GM12878 (cell line): ENCODE data around the gene MAGI2. TPM values are rescaled to one million over a fixed set of nuclear protein-coding genes. Genes with fewer than 3 reads are reported as not detected.

ENCODE experiments used
- ATAC-seq: fragments of 200-7000 bp; cut with Tn5 transposase; 3 replicates; pipeline ENCODE4 v1.9.1; 2020; ENCODE audit warnings: mild to moderate bottlenecking, moderate library complexity
- BruUV-seq: library from RNA; stranded (reverse); fragments of 400-500 nt; replicated peaks from 2 replicates; lab custom pipeline; 2021; lab: Mats Ljungman, UMichigan
- CTCF ChIA-PET: fragments of 300-600 bp; sonication (Branson Sonifier 250); formaldehyde crosslinking; extraction: SDS; loops from one replicate; lab custom pipeline; 2021; ENCODE audit warnings: inconsistent platforms; lab: Yijun Ruan, JAX
- POLR2A ChIA-PET: fragments of 350-600 bp; formaldehyde crosslinking; extraction: SDS; loops from one replicate; lab custom pipeline; 2021; ENCODE audit warnings: inconsistent platforms; lab: Charles Lee
- RAD21 ChIA-PET: fragments of 300-600 bp; sonication (Branson Sonifier 250); formaldehyde crosslinking; loops from one replicate; lab custom pipeline; 2023; ENCODE audit warnings: antibody characterized with exemption; ENCODE audit not compliant: unreplicated experiment; lab: Charles Lee
- SMC1A ChIA-PET: fragments of 300-600 bp; sonication (Branson Sonifier 250); formaldehyde crosslinking; loops from one replicate; lab custom pipeline; 2023; ENCODE audit not compliant: unreplicated experiment, uncharacterized antibody; lab: Charles Lee
- DNase-seq: peaks from one replicate; pipeline ENCODE4 v3.0.0-alpha.2; 2011; ENCODE audit warnings: low read depth, low spot score
- FAIRE-seq: peaks from 3 replicates; lab custom pipeline; 2011; peaks lifted over from hg19 to GRCh38; lab: Jason Lieb, UNC
- H2AFZ ChIP-seq: 2 replicates; pipeline ENCODE4 v1.6.0; 2011; ENCODE audit warnings: low read depth, low read length, control low read depth; ENCODE audit not compliant: control insufficient read depth
- H3K27ac ChIP-seq: 2 replicates; pipeline ENCODE4 v1.5.1; 2011; ENCODE audit warnings: control low read depth; ENCODE audit not compliant: control insufficient read depth, insufficient read depth
- H3K27me3 ChIP-seq, 2 experiments: replicated peaks in 1 of 2; 2 replicates each; pipeline versions ENCODE4 v1.6.0 to v1.6.1; 2011; ENCODE audit warnings: low read length in 1 of 2; ENCODE audit not compliant: control insufficient read depth in 2 of 2, insufficient read depth in 2 of 2
- H3K36me3 ChIP-seq, 2 experiments: 2 replicates each; pipeline ENCODE4 v1.5.1; 2011; ENCODE audit warnings: low read length in 1 of 2; ENCODE audit not compliant: control insufficient read depth in 2 of 2, insufficient read depth in 2 of 2
- H3K4me1 ChIP-seq: 2 replicates; pipeline ENCODE4 v1.6.1; 2011; ENCODE audit warnings: mild to moderate bottlenecking, low read length, moderate library complexity, mixed read lengths; ENCODE audit not compliant: control insufficient read depth, insufficient read depth
- H3K4me2 ChIP-seq: 2 replicates; pipeline ENCODE4 v1.6.0; 2011; ENCODE audit warnings: control low read depth; ENCODE audit not compliant: control insufficient read depth, insufficient read depth
- H3K4me3 ChIP-seq: fragments of 200-600 bp; sonication (generic); 2 replicates; pipeline ENCODE4 v1.5.1; 2016
- H3K79me2 ChIP-seq: 2 replicates; pipeline ENCODE4 v1.6.0; 2011; ENCODE audit warnings: low read length; ENCODE audit not compliant: control insufficient read depth, insufficient read depth
- H3K9ac ChIP-seq: 2 replicates; pipeline ENCODE4 v1.8.0; 2011; ENCODE audit warnings: low read length, control low read depth, mixed read lengths; ENCODE audit not compliant: control insufficient read depth, insufficient read depth
- H3K9me3 ChIP-seq: replicated peaks from 3 replicates; pipeline ENCODE4 v1.5.1; 2011; ENCODE audit warnings: mild to moderate bottlenecking, low read length; ENCODE audit not compliant: control insufficient read depth, insufficient read depth
- H4K20me1 ChIP-seq: 2 replicates; pipeline ENCODE4 v1.6.0; 2011; ENCODE audit not compliant: control insufficient read depth, insufficient read depth
- CBX5 ChIP-seq: sonication (generic); IDR thresholded peaks from 2 replicates; pipeline ENCODE4 v1.6.1; 2016; ENCODE audit warnings: low read depth, moderate library complexity, mild to moderate bottlenecking, inconsistent platforms
- CHD1 ChIP-seq: IDR thresholded peaks from 2 replicates; pipeline ENCODE4 v1.6.1; 2012; ENCODE audit warnings: low read depth, low read length, improper control_type of control experiment
- EED ChIP-seq: sonication (generic); IDR thresholded peaks from 2 replicates; pipeline ENCODE4 v1.6.1; 2016; ENCODE audit warnings: antibody characterized with exemption, low read depth
- FOXK2 ChIP-seq: fragments of 450-650 bp; IDR thresholded peaks from 2 replicates; pipeline ENCODE4 v1.6.1; 2017; ENCODE audit warnings: mild to moderate bottlenecking, moderate library complexity
- FOXM1 ChIP-seq: IDR thresholded peaks from 2 replicates; pipeline ENCODE4 v1.6.1; 2012; ENCODE audit warnings: low read depth, mild to moderate bottlenecking, inconsistent platforms, low read length, moderate library complexity
- HDAC2 ChIP-seq: fragments of 200-600 bp; sonication (generic); IDR thresholded peaks from 2 replicates; pipeline ENCODE4 v1.6.1; 2017
- JUNB ChIP-seq: IDR thresholded peaks from 2 replicates; pipeline ENCODE4 v1.6.1; 2016; ENCODE audit warnings: antibody characterized with exemption, mild to moderate bottlenecking
- KAT2A ChIP-seq: conservative IDR thresholded peaks from 2 replicates; pipeline ENCODE4 v1.6.1; 2011; ENCODE audit warnings: low read depth, low read length; ENCODE audit not compliant: control insufficient read depth
- MAX ChIP-seq: IDR thresholded peaks from 2 replicates; pipeline ENCODE4 v1.6.1; 2012; ENCODE audit warnings: low read depth, low read length, improper control_type of control experiment
- NFYA ChIP-seq: IDR thresholded peaks from 2 replicates; pipeline ENCODE4 v1.6.1; 2011; ENCODE audit warnings: low read depth, mild to moderate bottlenecking, low read length, improper control_type of control experiment, borderline replicate concordance
- PRDM15 ChIP-seq: fragments of 450-650 bp; formaldehyde crosslinking; IDR thresholded peaks from 2 replicates; pipeline ENCODE4 v1.4.0; 2020; ENCODE audit warnings: mild to moderate bottlenecking, moderate library complexity
- RBBP5 ChIP-seq: fragments of 200-600 bp; sonication (generic); conservative IDR thresholded peaks from 2 replicates; pipeline ENCODE4 v1.6.1; 2016
- SIX5 ChIP-seq: IDR thresholded peaks from 2 replicates; pipeline ENCODE4 v1.6.1; 2011; ENCODE audit warnings: mild to moderate bottlenecking, low read depth, low read length, moderate library complexity; ENCODE audit not compliant: severe bottlenecking
- STAT1 ChIP-seq: fragments of 450-650 bp; conservative IDR thresholded peaks from 2 replicates; pipeline ENCODE4 v1.6.1; 2014; ENCODE audit warnings: antibody characterized with exemption, mild to moderate bottlenecking
- TBL1XR1 ChIP-seq: IDR thresholded peaks from 2 replicates; pipeline ENCODE4 v1.6.1; 2012; ENCODE audit warnings: low read depth, low read length, improper control_type of control experiment
- YBX1 ChIP-seq: fragments of 450-650 bp; IDR thresholded peaks from 2 replicates; pipeline ENCODE4 v1.6.1; 2016; ENCODE audit warnings: antibody characterized with exemption
- WGBS: methylation state at CpG from one replicate; pipeline ENCODE4 v1.1.6; 2016; ENCODE audit warnings: low lambda C conversion rate; ENCODE audit not compliant: insufficient replicate concordance, insufficient coverage; ENCODE audit errors: missing lambda C conversion rate; 5-methylcytosine and 5-hydroxymethylcytosine counted together
- in situ Hi-C: fragments of 300-500 bp; cut with MboI; formaldehyde crosslinking; loops from 9 replicates; pipeline ENCODE4 v1.14.3; 2018; ENCODE audit warnings: mixed read lengths
- intact Hi-C: fragments of 100-400 bp; cut with micrococcal nuclease; formaldehyde crosslinking; loops from one replicate; pipeline ENCODE4 v1.14.2; 2022; ENCODE audit not compliant: unreplicated experiment
- polyA plus RNA-seq, 11 experiments: library from polyadenylated mRNA; depleted of rRNA in 4 of 11; unstranded in 6 of 11; stranded (reverse) in 5 of 11; fragments of >200 nt; fragmentation: Nextera tagmentation in 4 of 11; fragmentation: Illumina TruSeq in 1 of 11; extraction: Ambion mirVana in 4 of 11; extraction: Trizol in 1 of 11; gene quantifications; 1 replicate in 1 of 11; 2 replicates in 10 of 11; pipeline versions ENCODE4 v1.2.1 to v1.2.3, GENCODE V29; 2011 to 2016; ENCODE audit warnings: inconsistent platforms in 2 of 11, missing spikeins in 2 of 11, low read depth in 1 of 11
- total RNA-seq, 4 experiments: library from RNA; depleted of rRNA in 3 of 4; stranded (reverse); fragments of >200 nt in 3 of 4; fragmentation: Illumina TruSeq in 1 of 4; extraction: Trizol in 1 of 4; gene quantifications; 2 replicates each; pipeline versions ENCODE4 v1.2.1 to v1.2.3, GENCODE V29; 2013 to 2021

Gene MAGI2
- total and polyA plus RNA-seq, 10 of the 15 experiments (the other 5 are each of a cell fraction or from before 2014, with no cell fraction given): 0.01 to 0.31 (median 0.05) TPM; not detected in 2

GRCh38 chr7:78367280-78367773, 1086.1 kb downstream of the MAGI2 start (continued):
- TF ChIP-seq PRDM15 (CRISPR knock-in tag) (no peak), CBX5 (no peak), FOXM1 (no peak), CHD1 (no peak), HDAC2 (no peak), STAT1 (no peak), SIX5 (no peak)

GRCh38 chr7:78363866-78364265, 1089.6 kb downstream of the MAGI2 start:
- ChIA-PET SMC1A (interaction anchor here (1.0 kb wide), 2 partner anchors 10 to 27 kb away, joined by 3 read pairs; no protein-coding TSS in a partner anchor), POLR2A (interaction anchor here (0.7 kb wide), 2 partner anchors 172 to 885 kb away, joined by 4 to 7 read pairs; no protein-coding TSS in a partner anchor), CTCF (no interaction called here), RAD21 (no interaction called here)
- TF ChIP-seq KAT2A (no peak), TBL1XR1 (no peak), CHD1 (no peak), EED (no peak), RBBP5 (no peak), JUNB (no peak), FOXK2 (no peak), NFYA (no peak), YBX1 (no peak), MAX (no peak)
- in situ Hi-C loops: no loop called here
- Histone ChIP-seq H3K9ac (no peak overlapping the region), H3K4me2 (no peak overlapping the region), H4K20me1 (no peaks in the 10 kb centered on the region), H3K79me2 (no peaks in the 10 kb centered on the region), H3K4me3 (no peak overlapping the region), H3K36me3 (no peaks in the 10 kb centered on the region), H2AFZ (no peak overlapping the region), H3K9me3 (no peaks in the 10 kb centered on the region), H3K27me3 (no peaks in the 10 kb centered on the region; a peak in 2 of 4 replicates), H3K27ac (no peak overlapping the region), H3K4me1 (no peaks in the 10 kb centered on the region)
- 23% methylated on average over 4 of the region's 4 CpGs for WGBS
- no TSS peak for BruUV-seq
- intact Hi-C loops: no loop called here
- FAIRE-seq (no peak), DNase-seq (no peak), ATAC-seq (no peak)
